Lower leg skin (tissue), 3 donors: ENCODE results near the gene PDS5A.

Experiments
- CTCF ChIP-seq, 3 donors: fragments of 450-650 bp; IDR thresholded peaks; one replicate each; pipeline ENCODE4 v1.5.1; 2016; ENCODE audit warnings: antibody characterized with exemption in 3 of 3, mild to moderate bottlenecking in 3 of 3, moderate library complexity in 2 of 3
- POLR2A ChIP-seq, 2 donors: fragments of 450-650 bp; IDR thresholded peaks; one replicate each; pipeline ENCODE4 v1.6.1; 2016 to 2017; ENCODE audit warnings: antibody characterized with exemption in 2 of 2, mild to moderate bottlenecking in 1 of 2, moderate library complexity in 1 of 2

- TF ChIP-seq CTCF (IDR thresholded peaks at IDR 0.05): no peak
- TF ChIP-seq POLR2A (IDR thresholded peaks at IDR 0.05): no peak
Measured at GRCh38 chr4:39888541-39888940, 89.2 kb downstream of the PDS5A start.
